Lung (tissue), 12 donors: Measurements from ENCODE around the gene TPP2. TPM values are rescaled to one million over a fixed set of nuclear protein-coding genes. Genes with fewer than 3 reads are reported as not detected.

Experiments
- ATAC-seq: fragments of 200-7000 bp; cut with Tn5 transposase; one replicate; pipeline ENCODE4 v1.9.1; 2020; ENCODE audit warnings: moderate number of reproducible peaks; ENCODE audit not compliant: insufficient read depth, low FRiP score
- DNase-seq, 3 donors: peaks; one replicate each; pipeline ENCODE4 v3.0.0-alpha.2; 2013 to 2017
- H3K27ac ChIP-seq, 2 donors: one replicate each; pipeline ENCODE4 v1.5.1; 2013; ENCODE audit warnings: mild to moderate bottlenecking in 2 of 2, moderate library complexity in 2 of 2, control low read depth in 1 of 2, inconsistent platforms in 1 of 2, low read depth in 1 of 2, low read length in 1 of 2
- H3K27me3 ChIP-seq, 3 donors: one replicate each; pipeline ENCODE4 v1.5.1; 2013; ENCODE audit warnings: low read length in 2 of 3; ENCODE audit not compliant: control insufficient read depth in 3 of 3, insufficient read depth in 3 of 3
- H3K36me3 ChIP-seq, 4 donors: one replicate each; pipeline ENCODE4 v1.5.1; 2013; ENCODE audit warnings: low read length in 4 of 4, mild to moderate bottlenecking in 1 of 4, moderate library complexity in 1 of 4; ENCODE audit not compliant: control insufficient read depth in 4 of 4, insufficient read depth in 4 of 4
- H3K4me1 ChIP-seq, 5 donors: one replicate each; pipeline ENCODE4 v1.5.1; 2013; ENCODE audit warnings: low read length in 5 of 5, mild to moderate bottlenecking in 2 of 5, moderate library complexity in 1 of 5; ENCODE audit not compliant: control insufficient read depth in 5 of 5, insufficient read depth in 5 of 5
- H3K4me3 ChIP-seq: one replicate; pipeline ENCODE4 v1.5.1; 2013; ENCODE audit warnings: mild to moderate bottlenecking, control low read depth, moderate library complexity
- H3K9ac ChIP-seq, 2 donors: one replicate each; pipeline ENCODE4 v1.5.1; 2013; ENCODE audit warnings: low read length in 2 of 2, control low read depth in 1 of 2; ENCODE audit not compliant: insufficient read depth in 1 of 2
- H3K9me3 ChIP-seq, 4 donors: one replicate each; pipeline ENCODE4 v1.5.1; 2013; ENCODE audit warnings: low read length in 3 of 4, mild to moderate bottlenecking in 1 of 4, moderate library complexity in 1 of 4; ENCODE audit not compliant: control insufficient read depth in 4 of 4, insufficient read depth in 3 of 4
- CTCF ChIP-seq: IDR thresholded peaks from 2 replicates; pipeline ENCODE4 v1.5.1; 2012; ENCODE audit warnings: mild to moderate bottlenecking; ENCODE audit errors: control extremely low read depth, extremely low read depth
- WGBS, 2 donors: extraction: QIAGEN DNeasy Blood & Tissue Kit; methylation state at CpG; one replicate each; pipeline ENCODE4 v1.1.7; 2013; 5-methylcytosine and 5-hydroxymethylcytosine counted together
- polyA plus RNA-seq, 2 donors: library from polyadenylated mRNA; stranded (reverse); fragments of 200-250 nt; gene quantifications; one replicate each; pipeline ENCODE4 v1.2.1, GENCODE V29; 2013
- total RNA-seq, 2 donors: library from RNA; depleted of rRNA in 1 of 2; stranded (reverse); fragments of >200 nt in 1 of 2; gene quantifications; one replicate each; pipeline ENCODE4 v1.2.1, GENCODE V29; 2014 to 2021
- donor health status: control.
- donor health status: control.
- donor health status: Bipolar disorder and iron deficiency.
- donor health status: healthy.
- donor health status: DM: yes; HTN: yes; CAD: no.

TPP2 gene
- total and polyA plus RNA-seq, 4 donors, result 19.9 to 78.8 (median 29.8) TPM

- no peak for DNase-seq
- WGBS, 2 donors, result 91 to 95% methylated on average over 4 of the region's 4 CpGs
- TF ChIP-seq CTCF, result no peak
- ATAC-seq, result no peak
- Histone ChIP-seq H3K36me3 (no peaks in the 10 kb centered on the region), H3K4me3 (no peak overlapping the region), H3K27me3 (peaks cover 0 to 3% (median 0%) of the 10 kb centered on the region in 3 donors), H3K27ac (no peak overlapping the region), H3K4me1 (peaks cover 0 to 10% (median 3%) of the 10 kb centered on the region in 5 donors), H3K9ac (no peak overlapping the region), H3K9me3 (peaks cover 0 to 2% (median 0%) of the 10 kb centered on the region in 4 donors)
These were observed 96.5 kb downstream of the TPP2 start for GRCh38 chr13:102693250-102693649.

- H3K27me3 ChIP-seq, result peaks cover 0 to 3% (median 0%) of the 10 kb centered on the region in 3 donors
- ATAC-seq, result no peak
- H3K4me1 ChIP-seq, result peaks cover 0 to 5% (median 3%) of the 10 kb centered on the region in 5 donors
- H3K27ac ChIP-seq, result no peak overlapping the region
- H3K4me3 ChIP-seq, result no peak overlapping the region
- H3K9ac ChIP-seq, result no peak overlapping the region
- no peaks in the 10 kb centered on the region for H3K36me3 ChIP-seq
- peak in 2 of 3 donors; percentile 22 to 44 for DNase-seq
- TF ChIP-seq CTCF, result no peak
- WGBS, 2 donors, result 41 to 64% methylated on average over 2 of the region's 2 CpGs
- peaks cover 0 to 4% (median 2%) of the 10 kb centered on the region in 4 donors for H3K9me3 ChIP-seq
These were observed 97.0 kb downstream of the TPP2 start for GRCh38 chr13:102693776-102694175.

GRCh38 chr13:102694937-102695336, 98.2 kb downstream of the TPP2 start, which contains the start of gene METTL21C:
Gene METTL21C, minus strand, starts transcription at chr13:102695044. Its CDS starts 546 bp downstream, at chr13:102694498.
- no peak for TF ChIP-seq CTCF
- no peak for ATAC-seq
- H3K9me3 ChIP-seq, result peaks cover 0 to 4% (median under 1%) of the 10 kb centered on the region in 4 donors
- H3K36me3 ChIP-seq, result no peaks in the 10 kb centered on the region
- no peak within 1 kb of the TSS for H3K4me3 ChIP-seq
- 84 to 94% methylated on average over 6 of the region's 6 CpGs for WGBS, 2 donors
- DNase-seq, result no peak
- no peak within 1 kb of the TSS for H3K27ac ChIP-seq
- no peak within 1 kb of the TSS for H3K9ac ChIP-seq
- peaks cover 0 to 5% (median 3%) of the 10 kb centered on the region in 5 donors for H3K4me1 ChIP-seq
- peaks cover 0 to 3% (median 0%) of the 10 kb centered on the region in 3 donors for H3K27me3 ChIP-seq

GRCh38 chr13:102696465-102696864, 99.7 kb downstream of the TPP2 start:
- no peak overlapping the region for H3K27ac ChIP-seq
- H3K4me3 ChIP-seq, result no peak overlapping the region
- no peak for DNase-seq
- H3K9ac ChIP-seq, result no peak overlapping the region
- peaks cover 0 to 4% (median under 1%) of the 10 kb centered on the region in 4 donors for H3K9me3 ChIP-seq
- H3K4me1 ChIP-seq, result peaks cover 0 to 5% (median 3%) of the 10 kb centered on the region in 5 donors
- H3K27me3 ChIP-seq, result peaks cover 0 to 2% (median 0%) of the 10 kb centered on the region in 3 donors
- no peaks in the 10 kb centered on the region for H3K36me3 ChIP-seq
- ATAC-seq, result no peak
- TF ChIP-seq CTCF, result no peak
- 90 to 97% methylated on average over 4 of the region's 4 CpGs for WGBS, 2 donors
